ENCODE data around the gene MACF1.

GRCh38 chr1:39332291-39332690 lies 127.8 kb downstream of the MACF1 start:
- TF ChIP-seq RCOR1 (IDR thresholded peaks at IDR 0.05; ENCODE audit: low read length) = no peak
- no peak for TF ChIP-seq TAF1 (IDR thresholded peaks at IDR 0.05; ENCODE audit: borderline replicate concordance, low read depth, low read length)
- TF ChIP-seq CTCF (IDR thresholded peaks at IDR 0.05) = no peak
- no peak for TF ChIP-seq YY1 (IDR thresholded peaks at IDR 0.05; ENCODE audit: low read depth)
- no peak for TF ChIP-seq RAD21 (IDR thresholded peaks at IDR 0.05; ENCODE audit: low read length)
- TF ChIP-seq REST (IDR thresholded peaks at IDR 0.05; ENCODE audit: low read depth, low read length) = no peak
- no peak for TF ChIP-seq POLR2AphosphoS5 (IDR thresholded peaks at IDR 0.05; ENCODE audit: low read depth, low read length)
- no peak for TF ChIP-seq EP300 (IDR thresholded peaks at IDR 0.05; ENCODE audit: borderline replicate concordance in 1 of 2, low read depth in 1 of 2, low read length in 1 of 2)
- TF ChIP-seq, protein P1, sequence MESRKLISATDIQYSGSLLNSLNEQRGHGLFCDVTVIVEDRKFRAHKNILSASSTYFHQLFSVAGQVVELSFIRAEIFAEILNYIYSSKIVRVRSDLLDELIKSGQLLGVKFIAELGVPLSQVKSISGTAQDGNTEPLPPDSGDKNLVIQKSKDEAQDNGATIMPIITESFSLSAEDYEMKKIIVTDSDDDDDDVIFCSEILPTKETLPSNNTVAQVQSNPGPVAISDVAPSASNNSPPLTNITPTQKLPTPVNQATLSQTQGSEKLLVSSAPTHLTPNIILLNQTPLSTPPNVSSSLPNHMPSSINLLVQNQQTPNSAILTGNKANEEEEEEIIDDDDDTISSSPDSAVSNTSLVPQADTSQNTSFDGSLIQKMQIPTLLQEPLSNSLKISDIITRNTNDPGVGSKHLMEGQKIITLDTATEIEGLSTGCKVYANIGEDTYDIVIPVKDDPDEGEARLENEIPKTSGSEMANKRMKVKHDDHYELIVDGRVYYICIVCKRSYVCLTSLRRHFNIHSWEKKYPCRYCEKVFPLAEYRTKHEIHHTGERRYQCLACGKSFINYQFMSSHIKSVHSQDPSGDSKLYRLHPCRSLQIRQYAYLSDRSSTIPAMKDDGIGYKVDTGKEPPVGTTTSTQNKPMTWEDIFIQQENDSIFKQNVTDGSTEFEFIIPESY (IDR thresholded peaks at IDR 0.05; ENCODE audit: borderline replicate concordance, low read depth) = no peak
- TF ChIP-seq FOXM1 (IDR thresholded peaks at IDR 0.05; ENCODE audit: low read depth) = no peak
- TF ChIP-seq USF1 (IDR thresholded peaks at IDR 0.05; ENCODE audit: borderline replicate concordance, low read depth) = no peak
- TF ChIP-seq RFX5 (IDR thresholded peaks at IDR 0.05; ENCODE audit: low read length) = no peak
- no peak for TF ChIP-seq NRF1 (IDR thresholded peaks at IDR 0.05; ENCODE audit: low read depth, low read length)

All from SK-N-SH (cell line).